Activated T-cell treated with anti-CD3 and anti-CD28 coated beads for 48 hours (primary cell): ENCODE results near the gene NAPB.
A peak's percentile ranks its signal among the peaks of the same experiment; 100 is the strongest.
"Not testable (repeated sequence)": the region's sequence is repeated elsewhere in the genome, so short reads cannot be mapped to it uniquely, and the experiment has no call there.

ENCODE experiments used
- DNase-seq: peaks from one replicate; pipeline ENCODE4 v3.0.0-alpha.2; 2020; ENCODE audit warnings: low read depth

Gene NAPB

DNA sequence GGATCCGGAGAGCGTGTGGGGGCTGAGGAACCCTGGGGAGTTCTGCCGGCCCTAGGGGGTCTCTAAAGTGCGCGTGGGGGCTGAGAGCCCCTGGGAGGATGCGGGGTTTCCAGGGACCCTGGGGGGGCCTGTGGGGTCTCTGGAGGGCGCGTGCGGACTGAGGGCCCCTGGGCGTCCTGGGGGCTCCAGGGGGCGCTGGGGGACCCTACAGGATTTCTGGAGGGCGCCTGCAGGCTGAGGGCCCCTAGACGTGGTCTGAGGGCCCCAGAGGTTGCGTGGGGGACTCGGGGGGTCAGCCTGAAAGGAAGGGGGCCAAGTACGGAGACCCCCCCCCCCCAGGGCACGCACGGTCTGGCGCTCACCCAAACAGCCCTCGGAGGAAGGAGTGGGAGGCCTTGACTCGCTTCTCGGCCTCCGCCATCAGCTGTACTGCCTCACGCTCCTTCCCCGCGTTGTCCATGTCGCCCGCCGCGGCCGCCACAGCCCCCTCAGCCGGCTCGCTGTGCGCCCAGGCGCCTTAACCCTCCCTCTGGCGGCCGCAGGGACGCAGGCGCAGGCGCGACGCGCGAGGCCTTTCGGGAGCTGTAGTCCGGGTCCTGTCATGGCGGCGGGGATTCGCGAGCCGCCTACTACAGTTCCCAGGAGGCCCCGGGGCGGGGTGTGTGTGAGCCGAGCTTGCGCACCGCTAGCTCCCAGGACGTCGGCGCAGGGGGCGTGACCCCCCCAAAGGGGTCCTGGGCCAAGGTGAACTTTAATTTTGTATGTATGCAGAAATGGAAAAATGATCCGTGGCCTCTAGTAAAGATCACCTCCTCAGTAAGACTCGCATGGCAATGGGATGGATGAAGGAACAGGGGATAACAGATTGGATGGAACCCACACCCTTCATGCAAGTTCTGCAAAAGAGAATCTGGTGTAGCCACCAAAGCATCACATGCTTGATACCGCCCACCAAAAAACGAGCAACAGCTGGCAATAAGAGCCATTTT, at the start of gene NAPB:
NAPB (minus strand) TSS at position 546 of the 989 bp plus-strand sequence; CDS start at position 460, 86 bp downstream.
- peak; percentile 91 for DNase-seq

DNA sequence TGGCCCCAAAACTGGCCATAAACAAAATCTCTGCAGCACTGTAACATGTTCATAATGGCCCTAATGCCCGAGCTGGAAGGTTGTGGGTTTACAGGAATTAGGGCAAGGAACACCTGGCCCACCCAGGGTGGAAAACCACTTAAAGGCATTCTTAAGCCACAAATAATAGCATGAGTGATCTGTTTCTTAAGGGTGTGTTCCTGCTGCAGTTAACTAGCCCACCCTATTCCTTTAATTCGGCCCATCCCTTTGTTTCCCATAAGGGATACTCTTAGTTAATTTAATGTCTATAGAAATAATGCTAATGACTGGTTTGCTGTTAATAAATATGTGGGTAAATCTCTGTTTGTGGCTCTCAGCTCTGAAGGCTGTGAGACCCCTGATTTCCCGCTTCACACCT, 45.7 kb upstream of the NAPB start:
- DNase-seq, result not testable (repeated sequence)

DNA sequence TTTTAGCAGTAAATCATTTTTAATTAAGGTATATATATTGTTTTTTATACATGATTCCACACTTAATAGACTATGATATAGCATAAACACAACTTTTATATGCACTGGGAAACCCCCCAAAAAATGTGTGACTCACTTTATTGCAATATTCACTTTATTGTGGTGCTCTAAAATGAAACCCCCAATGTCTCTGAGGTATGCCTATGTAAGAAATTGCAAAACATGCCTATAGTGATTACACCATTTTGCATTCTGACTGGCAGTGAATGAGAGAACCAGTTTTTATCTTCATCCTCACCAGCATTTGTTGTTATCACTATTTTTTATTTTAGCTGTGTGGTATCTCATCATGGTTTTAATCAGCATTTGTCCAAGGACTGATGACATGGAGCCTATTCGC, 39.9 kb upstream of the NAPB start:
- no peak for DNase-seq

DNA sequence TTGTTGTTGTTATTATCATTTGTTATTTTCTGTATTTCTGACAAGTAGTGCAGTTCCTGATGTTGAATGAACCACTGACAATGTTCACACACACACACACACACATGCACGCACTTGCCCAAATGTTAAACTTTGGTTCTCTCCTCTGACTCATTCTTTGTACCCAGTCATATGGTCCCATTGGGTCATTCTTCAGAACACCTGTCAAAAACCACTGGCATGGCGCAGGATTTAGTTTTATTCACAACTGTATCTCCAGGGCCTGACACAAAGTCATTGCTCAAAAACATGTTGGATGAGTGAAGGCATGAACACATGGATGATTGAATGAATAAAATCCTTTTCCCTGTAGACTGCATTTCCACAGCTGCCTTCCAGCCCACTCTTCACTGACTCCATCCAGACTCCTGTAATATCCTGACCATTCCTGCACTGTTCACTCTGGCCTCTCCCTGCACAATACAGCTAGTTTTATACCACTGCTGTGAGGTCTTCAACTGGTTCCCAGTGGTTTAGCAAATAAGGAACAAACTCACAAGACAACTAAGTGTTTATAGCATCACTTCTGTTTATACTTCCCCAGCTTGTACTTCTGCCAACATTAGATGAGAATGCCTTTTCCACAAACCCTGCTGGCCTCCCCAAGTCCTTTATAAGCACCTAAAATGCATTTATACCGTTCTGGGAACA, 38.3 kb upstream of the NAPB start:
- DNase-seq, result no peak

DNA sequence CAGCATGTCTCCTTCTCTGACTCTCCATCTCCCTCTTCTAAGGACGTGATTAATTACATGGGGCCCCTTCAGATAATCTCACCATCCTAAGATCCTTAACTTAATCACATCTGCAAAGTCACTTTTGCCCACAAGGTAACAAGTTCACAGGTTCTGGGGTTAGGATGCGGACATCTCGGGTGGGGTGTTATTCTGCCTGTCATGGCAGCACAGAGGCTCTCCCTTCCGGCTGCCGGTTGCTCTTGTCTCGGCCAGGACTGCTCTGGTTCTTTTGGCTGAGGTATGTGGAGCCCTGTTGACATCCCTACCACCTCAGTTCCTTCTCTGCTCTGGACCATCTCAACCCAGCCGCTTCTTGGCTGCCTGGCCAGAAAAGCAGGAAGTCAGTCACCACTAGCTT, 35.6 kb upstream of the NAPB start:
- no peak for DNase-seq

DNA sequence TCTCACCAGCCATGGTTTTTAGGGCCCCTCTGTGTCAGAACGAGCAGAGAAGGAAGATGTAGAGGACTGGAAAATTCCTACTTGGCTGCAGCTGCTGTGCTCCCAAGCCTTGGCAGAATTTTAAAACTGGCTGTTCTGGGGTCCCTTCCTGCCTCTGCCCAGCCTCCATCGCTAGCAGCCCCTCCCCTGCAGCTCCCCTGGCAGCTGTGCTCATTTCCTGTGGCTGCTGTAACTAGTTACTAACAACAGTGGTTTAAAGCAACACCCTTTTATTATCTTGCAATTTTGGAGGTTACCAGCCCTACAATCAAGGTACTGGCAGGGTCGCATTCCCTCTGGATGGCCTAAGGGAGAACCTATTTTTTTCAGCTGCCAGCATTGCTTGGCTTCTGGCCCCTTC, 35.1 kb upstream of the NAPB start:
- DNase-seq, result no peak

DNA sequence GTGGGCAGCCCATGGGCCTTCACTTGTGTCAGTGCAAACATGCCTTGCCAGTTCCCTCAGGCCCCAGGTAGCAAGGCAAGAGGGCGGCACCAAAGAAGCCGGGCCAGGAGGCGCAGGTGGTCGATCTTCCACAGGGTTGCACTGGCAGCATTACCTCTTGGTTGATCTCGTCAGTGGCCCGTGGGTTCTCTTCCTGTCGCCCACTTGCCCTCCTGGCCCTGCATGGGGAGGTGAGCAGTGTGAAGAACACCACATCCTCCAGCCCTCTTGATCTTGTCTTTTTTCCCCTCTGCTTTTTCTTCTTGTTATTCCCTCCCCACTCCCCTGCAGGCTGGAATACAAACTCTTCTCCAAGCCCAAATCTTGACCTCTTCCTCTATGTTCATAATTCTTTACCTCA, 34.4 kb upstream of the NAPB start:
- no peak for DNase-seq

DNA sequence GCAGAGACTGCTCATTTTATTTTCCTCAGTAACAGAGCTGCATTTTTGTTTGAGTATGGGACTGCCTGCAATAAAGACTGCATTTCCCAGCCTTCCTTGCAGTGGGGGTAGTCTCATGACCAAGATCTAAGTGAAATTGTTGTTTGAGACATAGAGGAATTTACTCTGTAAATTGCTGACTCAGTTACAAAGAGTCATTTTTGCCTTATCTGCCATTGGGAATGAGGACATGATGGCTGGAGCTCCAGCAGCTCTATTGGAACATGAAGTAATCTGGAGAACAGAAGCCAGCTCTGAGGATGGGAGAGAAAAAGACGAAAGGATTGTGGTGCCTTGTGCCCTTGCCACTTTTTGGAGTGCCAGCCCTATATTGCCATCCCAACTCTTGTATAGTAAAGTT, 33.5 kb upstream of the NAPB start:
- no peak for DNase-seq

DNA sequence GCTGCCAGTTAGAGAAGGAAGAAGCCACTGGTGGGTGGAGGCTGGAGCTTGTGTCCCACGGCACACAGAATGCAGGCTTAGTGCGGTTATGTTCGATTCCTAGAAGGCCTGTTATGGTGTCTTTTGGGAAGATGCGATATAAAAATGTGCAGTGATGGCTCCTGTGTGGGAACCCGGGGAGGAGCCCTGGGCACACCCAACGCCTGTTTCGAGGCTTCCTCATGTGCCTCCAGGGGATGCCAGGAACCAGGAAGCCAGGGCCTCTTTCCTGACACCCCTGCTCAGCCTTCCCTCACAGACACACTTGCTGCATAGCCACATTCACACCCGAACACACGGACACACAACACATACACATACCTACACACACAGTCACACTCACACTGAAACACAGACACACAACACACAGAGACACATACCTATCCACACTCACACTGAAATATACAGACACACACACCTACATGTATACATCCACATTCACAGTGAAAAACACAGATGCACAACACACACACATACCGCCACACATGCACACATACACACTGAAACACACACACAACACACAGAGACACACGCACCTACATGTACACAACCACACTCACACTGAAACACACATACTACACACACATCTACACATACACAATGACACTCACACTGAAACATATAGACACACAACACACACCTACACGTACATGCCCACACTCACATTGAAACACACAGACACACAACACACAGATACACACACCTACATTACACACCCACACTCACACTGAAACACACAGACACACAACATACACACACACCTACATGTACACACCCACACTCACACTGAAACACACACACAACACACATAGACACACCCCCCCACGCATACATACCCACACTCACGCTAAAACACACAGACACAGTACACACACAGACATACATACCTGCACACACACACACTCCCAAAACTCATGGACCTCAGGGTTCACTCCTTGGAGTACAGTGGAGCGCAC, 32.6 kb upstream of the NAPB start:
- DNase-seq, result no peak

DNA sequence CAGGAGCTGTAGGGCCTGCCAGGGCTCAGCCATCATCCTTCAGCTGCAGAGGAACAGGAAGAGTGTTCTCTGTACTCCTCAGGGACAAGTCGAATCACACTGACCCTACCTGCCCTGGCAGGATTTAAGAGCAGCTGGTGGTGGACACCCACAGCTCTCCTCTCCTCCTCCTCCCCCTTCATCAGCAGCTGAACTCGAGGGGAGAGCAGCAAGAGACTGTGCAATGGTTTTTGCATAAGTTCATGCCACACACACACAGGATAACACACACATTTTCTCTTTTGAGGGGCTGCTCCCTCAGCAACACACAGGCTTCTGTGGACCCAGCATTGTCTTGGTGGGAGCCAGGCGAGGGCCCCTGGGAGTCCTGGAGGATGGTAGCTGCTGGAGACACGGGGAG, 31.5 kb upstream of the NAPB start, which contains the start of gene CST11:
CST11 (minus strand) TSS at position 101 of the 400 bp plus-strand sequence; CDS start at position 36, 65 bp downstream.
- no peak for DNase-seq

DNA sequence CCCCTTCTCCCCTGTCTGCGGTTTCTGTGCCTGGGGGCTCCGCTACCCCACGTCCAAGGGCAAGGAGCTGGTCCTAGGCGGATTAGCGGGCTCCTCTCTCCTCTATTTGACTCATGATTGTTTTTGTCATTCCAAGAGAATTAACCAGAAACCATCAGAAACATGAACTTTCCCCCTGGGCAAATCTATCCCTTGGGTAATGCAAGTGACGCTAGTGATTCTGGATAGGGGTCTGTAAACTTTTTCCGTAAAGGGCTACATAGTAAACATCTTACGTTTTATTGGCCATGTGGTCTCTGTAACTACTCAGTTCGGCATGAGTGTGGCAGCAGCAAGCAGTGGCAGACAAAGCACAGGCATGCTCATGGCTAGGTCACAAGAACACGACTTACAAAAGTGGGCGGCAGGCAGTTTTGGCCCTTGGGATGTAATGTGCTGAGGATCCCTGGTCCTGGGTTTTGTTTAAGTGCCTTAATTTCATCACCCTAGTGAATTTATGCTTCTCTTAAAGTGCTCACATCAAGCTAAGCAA, 30.7 kb upstream of the NAPB start:
- DNase-seq, result no peak

DNA sequence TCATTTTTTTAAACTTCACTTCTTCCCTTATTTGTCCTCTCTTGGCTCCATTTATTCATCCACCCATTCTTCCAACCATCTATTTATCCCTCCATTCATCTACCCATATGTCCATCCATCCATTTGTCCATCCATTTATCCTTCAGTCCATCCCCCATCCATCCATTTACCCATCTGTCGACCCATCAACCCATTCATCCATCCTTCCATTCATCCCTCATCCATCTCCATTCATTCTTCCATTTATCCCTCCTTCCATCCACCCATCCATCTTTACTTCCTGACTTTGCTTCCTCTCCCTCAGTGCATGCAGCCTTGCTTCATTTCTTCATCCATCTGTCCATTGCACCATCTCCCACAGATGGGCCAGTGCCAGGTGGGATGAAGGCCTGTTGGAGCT, 29.6 kb upstream of the NAPB start:
- DNase-seq, result no peak

DNA sequence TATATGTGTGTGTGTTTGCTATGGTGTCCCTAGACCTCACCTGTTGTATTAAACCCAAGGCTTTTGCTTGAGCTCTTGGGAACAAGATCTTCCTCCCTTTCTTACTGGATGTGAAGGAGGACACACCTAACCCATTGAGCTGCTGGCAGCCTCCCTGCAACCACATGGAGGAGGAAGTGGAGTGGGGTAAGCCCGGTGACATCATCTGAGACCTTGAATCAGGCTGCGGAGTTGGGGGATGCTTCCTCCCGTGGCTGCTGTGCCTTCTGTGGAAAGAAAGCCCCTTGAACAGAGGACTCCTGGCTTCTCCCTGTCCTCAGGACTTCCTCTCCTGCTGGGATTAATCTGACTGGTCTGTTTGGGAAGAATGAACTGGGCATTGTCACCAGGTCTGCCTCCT, 28.1 kb upstream of the NAPB start:
- no peak for DNase-seq

DNA sequence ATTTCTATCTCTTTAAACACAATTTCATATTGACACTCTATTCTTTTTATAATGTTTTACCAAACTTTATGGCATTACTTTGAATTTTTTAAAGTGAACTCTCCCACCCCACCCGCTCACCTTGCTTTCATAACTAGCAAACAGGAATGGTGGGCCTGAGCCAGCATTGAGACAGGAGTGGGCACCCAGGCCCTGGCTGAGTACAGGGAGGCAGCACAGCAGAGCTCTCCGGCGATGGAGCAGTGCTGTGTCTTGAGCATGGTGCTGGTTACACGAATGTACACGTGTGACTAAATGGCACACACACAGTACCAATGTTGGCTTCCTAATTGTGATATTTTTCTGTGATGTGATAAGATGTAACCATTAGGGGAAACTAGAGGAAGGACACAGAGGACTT, 26.9 kb upstream of the NAPB start:
- DNase-seq, result no peak

DNA sequence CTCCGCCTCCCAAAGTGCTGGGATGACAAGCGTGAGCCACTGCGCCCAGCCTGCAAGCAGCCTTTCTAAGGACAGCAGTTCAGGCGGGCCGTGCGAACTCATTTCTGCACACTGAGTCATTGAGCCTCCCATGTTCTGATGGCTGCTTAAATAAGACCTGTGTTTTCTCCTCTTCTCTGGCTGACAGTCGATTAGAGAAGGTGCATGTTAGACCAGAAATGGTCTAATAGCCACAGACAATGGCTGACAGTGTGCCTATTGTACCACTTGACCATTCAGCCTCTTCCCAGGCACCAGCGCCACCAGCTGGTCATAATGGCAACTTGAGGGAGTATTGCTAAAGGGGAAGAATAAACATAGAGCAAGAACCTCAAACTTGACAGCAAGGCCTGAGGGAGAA, 25.2 kb upstream of the NAPB start:
- DNase-seq, result peak; percentile 22

DNA sequence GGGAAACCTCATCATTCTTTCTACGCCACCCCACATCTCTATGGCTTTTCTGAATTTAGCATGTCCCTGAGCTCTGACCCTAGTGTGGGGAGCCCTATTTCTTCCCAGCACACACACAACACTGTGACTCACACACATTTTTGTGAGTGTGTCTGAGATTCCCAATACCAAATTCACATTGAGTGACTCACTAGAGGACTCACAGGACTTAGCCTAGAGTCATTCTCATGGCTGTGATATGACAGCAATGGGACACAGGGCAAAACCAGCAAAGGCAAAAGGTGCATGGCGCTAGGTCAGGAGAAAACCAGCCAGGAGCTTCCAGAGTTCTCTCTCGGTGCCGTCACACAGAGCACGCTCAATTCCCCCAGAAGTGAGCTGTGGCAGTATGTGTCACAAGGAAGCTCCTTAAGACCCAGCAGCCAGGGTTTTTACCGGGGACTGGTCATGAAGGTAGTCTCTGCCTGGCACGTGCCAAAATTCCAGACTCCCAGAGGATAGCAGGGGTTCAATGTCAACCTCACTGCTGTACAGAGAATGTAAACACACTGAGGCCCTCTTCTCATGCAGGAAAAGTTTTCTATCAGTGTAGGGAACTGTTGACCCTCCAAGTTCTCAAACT, 24.4 kb upstream of the NAPB start:
- DNase-seq, result no peak

DNA sequence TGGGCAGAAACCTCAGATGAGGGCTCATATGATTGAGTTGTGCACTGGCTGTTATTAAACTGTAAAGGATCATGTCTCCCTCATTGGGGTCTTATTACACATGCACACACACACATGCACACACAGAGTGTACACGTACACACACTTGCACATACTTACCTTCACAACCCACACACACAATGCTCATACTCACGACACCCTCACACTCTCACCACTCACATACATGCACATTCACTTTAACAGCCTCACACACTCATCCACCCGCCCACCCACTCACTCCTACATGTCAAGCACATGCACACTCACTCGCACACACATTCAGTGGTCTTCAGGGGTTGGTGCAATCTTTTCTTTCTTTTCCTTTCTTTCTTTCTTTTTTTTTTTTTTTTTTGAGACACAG, 23.6 kb upstream of the NAPB start:
- no peak for DNase-seq

DNA sequence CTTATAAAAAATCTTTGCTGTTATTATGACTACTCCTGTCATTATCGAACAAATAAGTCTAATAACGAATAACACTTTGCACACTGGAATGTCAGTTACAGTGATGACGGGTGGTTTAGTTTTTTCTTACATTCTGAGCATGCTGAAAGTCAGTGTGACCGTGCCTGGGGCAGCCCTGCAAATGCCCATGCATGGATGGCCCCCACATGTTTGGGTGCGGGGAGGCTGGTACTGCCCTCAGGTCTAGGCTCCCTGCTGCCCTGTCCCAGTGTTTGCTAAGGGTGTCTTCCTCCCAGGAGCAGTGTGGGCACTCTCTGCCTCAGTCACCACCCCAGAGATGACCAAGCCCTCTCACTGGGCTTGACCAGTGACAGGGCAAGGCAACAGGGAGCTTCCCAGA, 21.1 kb upstream of the NAPB start:
- DNase-seq, result no peak

DNA sequence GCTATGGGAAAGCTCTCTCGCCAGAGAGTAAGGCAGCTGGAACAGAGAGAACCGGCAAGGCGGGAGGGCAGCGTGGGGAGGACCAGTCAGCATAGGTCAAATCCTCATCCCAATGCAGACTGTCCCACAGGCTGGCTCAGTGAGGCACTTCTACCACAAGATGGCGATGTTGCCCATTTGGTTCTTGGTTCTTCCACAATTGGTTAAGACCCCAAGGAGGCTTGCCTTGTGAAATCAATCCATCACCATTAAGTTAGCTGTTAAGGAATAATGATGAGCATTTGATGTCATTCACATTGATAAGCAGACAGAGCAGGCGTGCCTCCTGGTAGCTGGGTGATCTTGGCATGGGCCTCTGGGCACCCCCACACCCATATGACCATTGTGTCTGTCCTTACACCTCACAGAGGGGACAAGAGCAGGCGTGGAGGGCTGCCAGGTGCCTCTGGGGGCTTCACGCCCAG, 20.6 kb upstream of the NAPB start:
- DNase-seq, result peak; percentile 50

DNA sequence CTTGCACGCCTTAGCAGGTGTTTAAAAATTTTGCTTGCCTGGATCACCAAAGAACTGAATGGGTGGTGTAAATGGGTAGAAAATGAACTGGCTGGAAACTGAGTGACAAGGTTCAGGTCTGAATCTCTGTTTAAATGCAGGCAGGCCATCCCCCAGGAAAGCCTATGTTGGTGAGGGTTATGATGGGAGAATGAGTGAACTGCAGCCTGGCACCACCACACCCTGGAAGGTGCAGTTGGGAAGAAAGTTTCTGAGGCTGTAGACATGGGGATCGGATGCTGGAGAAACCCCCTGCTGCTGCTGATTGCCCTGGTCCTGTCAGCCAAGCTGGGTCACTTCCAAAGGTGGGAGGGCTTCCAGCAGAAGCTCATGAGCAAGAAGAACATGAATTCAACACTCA, 18.7 kb upstream of the NAPB start:
- no peak for DNase-seq

DNA sequence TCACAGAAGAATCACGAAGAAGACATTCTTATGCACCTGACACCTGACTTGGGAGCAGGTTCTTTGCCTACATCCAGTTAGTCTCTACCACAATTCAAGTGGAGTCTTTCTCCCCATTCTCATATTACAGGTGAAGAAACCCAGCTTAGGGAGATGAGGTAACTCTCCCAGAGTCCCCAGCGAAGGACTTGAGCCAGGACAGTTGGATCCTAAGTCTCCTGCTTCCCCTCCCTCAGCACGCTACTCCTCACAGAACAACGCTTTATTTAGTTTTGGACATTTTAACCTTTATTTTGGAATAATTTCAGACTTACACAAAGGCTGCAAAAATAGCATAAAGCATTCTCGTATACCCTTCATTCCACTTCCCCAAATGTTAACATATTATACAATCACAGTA, 17.4 kb upstream of the NAPB start:
- no peak for DNase-seq
